MCF 10A (cell line): Measurements from ENCODE around the gene KMT2B. TPM values are rescaled to one million over a fixed set of nuclear protein-coding genes. Genes with fewer than 3 reads are reported as not detected.
"Not testable (repeated sequence)": the region's sequence is repeated elsewhere in the genome, so short reads cannot be mapped to it uniquely, and the experiment has no call there.

Source experiments
- BruUV-seq: library from RNA; stranded (reverse); fragments of 400-500 nt; replicated peaks from 2 replicates; lab custom pipeline; 2021; lab: Mats Ljungman, UMichigan
- CTCF ChIA-PET: fragments of 300-600 bp; sonication (Branson Sonifier 250); formaldehyde crosslinking; extraction: SDS; loops from one replicate; lab custom pipeline; 2021; ENCODE audit warnings: antibody characterized with exemption, inconsistent platforms; lab: Yijun Ruan, JAX
- POLR2A ChIA-PET: fragments of 300-600, 350-650 bp; sonication (Branson Sonifier 250); formaldehyde crosslinking; extraction: SDS; loops from one replicate; lab custom pipeline; 2020; ENCODE audit warnings: antibody characterized with exemption, inconsistent platforms; lab: Yijun Ruan, JAX
- DNase-seq: peaks from one replicate; pipeline ENCODE4 v3.0.0-alpha.2; 2018; ENCODE audit not compliant: unreplicated experiment
- H3K27ac Mint-ChIP-seq: one replicate; pipeline ENCODE4 v1.8.0; 2022; ENCODE audit warnings: mild to moderate bottlenecking, low read depth, mixed read lengths; ENCODE audit not compliant: unreplicated experiment
- H3K27me3 Mint-ChIP-seq: one replicate; pipeline ENCODE4 v1.8.0; 2022; ENCODE audit warnings: mixed read lengths; ENCODE audit not compliant: insufficient read depth, unreplicated experiment
- H3K36me3 Mint-ChIP-seq: one replicate; pipeline ENCODE4 v1.8.0; 2022; ENCODE audit warnings: mild to moderate bottlenecking, moderate library complexity, mixed read lengths; ENCODE audit not compliant: insufficient read depth, unreplicated experiment
- H3K4me1 Mint-ChIP-seq: one replicate; pipeline ENCODE4 v1.8.0; 2022; ENCODE audit warnings: mixed read lengths; ENCODE audit not compliant: insufficient read depth, unreplicated experiment
- H3K4me3 Mint-ChIP-seq: one replicate; pipeline ENCODE4 v1.8.0; 2022; ENCODE audit warnings: mild to moderate bottlenecking, moderate library complexity, mixed read lengths; ENCODE audit not compliant: unreplicated experiment
- H3K9me3 Mint-ChIP-seq: one replicate; pipeline ENCODE4 v1.8.0; 2022; ENCODE audit warnings: mixed read lengths; ENCODE audit not compliant: unreplicated experiment
- intact Hi-C: fragments of 100-400 bp; cut with micrococcal nuclease; formaldehyde crosslinking; loops from 2 replicates; pipeline ENCODE4 v1.14.1; 2022
- total RNA-seq: library from RNA; stranded (reverse); gene quantifications from 2 replicates; pipeline ENCODE4 v1.2.3, GENCODE V29; 2022
- TF ChIP-seq, protein P1 (sequence below): fragments of 200-600 bp; IDR thresholded peaks from one replicate; pipeline ENCODE4 v1.8.0; 2022; ENCODE audit warnings: antibody characterized with exemption, mild to moderate bottlenecking; ENCODE audit not compliant: unreplicated experiment

The KMT2B gene
- total RNA-seq, 1 experiment from 2014 or later, result 36.0 TPM

DNA sequence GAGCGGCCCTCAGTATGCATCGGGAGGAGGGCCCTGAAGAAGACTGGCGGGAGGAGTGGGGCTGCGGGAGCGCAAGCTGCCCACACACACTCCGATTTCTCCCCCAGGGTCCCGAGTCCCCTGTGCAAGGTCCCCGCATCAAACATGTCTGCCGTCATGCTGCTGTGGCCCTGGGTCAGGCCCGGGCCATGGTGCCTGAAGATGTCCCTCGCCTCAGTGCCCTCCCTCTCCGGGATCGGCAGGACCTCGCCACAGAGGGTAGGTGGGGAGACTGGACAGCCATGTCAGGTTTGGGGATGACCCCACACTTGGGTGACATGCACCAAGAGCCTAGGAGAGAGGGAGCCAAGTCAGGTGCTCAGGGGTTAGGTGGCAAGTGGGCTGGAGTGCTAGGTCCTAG, 4.7 kb downstream of the KMT2B start:
- TF ChIP-seq, protein P1, sequence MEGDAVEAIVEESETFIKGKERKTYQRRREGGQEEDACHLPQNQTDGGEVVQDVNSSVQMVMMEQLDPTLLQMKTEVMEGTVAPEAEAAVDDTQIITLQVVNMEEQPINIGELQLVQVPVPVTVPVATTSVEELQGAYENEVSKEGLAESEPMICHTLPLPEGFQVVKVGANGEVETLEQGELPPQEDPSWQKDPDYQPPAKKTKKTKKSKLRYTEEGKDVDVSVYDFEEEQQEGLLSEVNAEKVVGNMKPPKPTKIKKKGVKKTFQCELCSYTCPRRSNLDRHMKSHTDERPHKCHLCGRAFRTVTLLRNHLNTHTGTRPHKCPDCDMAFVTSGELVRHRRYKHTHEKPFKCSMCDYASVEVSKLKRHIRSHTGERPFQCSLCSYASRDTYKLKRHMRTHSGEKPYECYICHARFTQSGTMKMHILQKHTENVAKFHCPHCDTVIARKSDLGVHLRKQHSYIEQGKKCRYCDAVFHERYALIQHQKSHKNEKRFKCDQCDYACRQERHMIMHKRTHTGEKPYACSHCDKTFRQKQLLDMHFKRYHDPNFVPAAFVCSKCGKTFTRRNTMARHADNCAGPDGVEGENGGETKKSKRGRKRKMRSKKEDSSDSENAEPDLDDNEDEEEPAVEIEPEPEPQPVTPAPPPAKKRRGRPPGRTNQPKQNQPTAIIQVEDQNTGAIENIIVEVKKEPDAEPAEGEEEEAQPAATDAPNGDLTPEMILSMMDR, result no peak
- no TSS peak for BruUV-seq
- Mint-ChIP-seq H3K4me1 (peaks cover 11% of the 10 kb centered on the region), H3K27me3 (no peaks in the 10 kb centered on the region), H3K36me3 (peaks cover 71% of the 10 kb centered on the region), H3K4me3 (no peak overlapping the region), H3K9me3 (no peaks in the 10 kb centered on the region), H3K27ac (no peak overlapping the region)
- ChIA-PET POLR2A (no interaction called here), CTCF (no interaction called here)
- no peak for DNase-seq
- intact Hi-C loops, result no loop called here

DNA sequence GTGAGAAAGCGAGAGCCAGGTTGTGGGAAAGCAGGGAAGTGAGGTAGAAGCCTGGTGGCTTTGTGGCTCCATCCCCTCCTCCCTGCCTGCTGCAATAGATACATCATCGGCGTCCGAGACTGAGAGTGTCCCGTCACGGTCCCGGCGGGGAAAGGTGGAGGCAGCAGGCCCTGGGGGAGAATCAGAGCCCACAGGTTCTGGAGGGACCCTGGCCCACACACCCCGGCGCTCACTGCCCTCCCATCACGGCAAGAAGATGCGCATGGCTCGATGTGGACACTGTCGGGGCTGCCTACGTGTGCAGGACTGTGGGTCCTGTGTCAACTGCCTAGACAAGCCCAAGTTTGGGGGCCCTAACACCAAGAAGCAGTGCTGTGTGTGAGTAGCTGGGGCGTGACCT, 5.1 kb downstream of the KMT2B start:
- H3K4me1 Mint-ChIP-seq, result peaks cover 11% of the 10 kb centered on the region
- TF ChIP-seq, protein P1, result no peak
- POLR2A ChIA-PET, result interaction anchor here (0.7 kb wide), 1 partner anchor 17 kb away, joined by 3 read pairs; no protein-coding TSS in a partner anchor
- BruUV-seq, result no TSS peak
- H3K9me3 Mint-ChIP-seq, result no peaks in the 10 kb centered on the region
- CTCF ChIA-PET, result no interaction called here
- DNase-seq, result no peak
- H3K27me3 Mint-ChIP-seq, result no peaks in the 10 kb centered on the region
- no peak overlapping the region for H3K27ac Mint-ChIP-seq
- peaks cover 75% of the 10 kb centered on the region for H3K36me3 Mint-ChIP-seq
- intact Hi-C loops, result no loop called here
- H3K4me3 Mint-ChIP-seq, result no peak overlapping the region

DNA sequence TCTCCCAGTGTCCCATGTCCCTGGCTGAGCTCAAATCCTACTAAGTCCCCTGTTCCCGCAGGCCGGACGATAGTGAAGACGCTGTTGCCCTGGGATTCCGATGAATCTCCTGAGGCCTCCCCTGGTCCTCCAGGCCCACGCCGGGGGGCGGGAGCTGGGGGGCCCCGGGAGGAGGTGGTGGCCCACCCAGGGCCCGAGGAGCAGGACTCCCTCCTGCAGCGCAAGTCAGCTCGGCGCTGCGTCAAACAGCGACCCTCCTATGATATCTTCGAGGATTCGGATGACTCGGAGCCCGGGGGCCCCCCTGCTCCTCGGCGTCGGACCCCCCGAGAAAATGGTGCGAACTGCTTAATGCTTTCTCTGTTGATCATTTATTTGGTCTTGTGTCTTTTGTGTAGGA, 5.9 kb downstream of the KMT2B start:
- no TSS peak for BruUV-seq
- no peak overlapping the region for H3K27ac Mint-ChIP-seq
- intact Hi-C loops, result no loop called here
- peaks cover 83% of the 10 kb centered on the region for H3K36me3 Mint-ChIP-seq
- TF ChIP-seq, protein P1, result no peak
- POLR2A ChIA-PET, result interaction anchor here (0.7 kb wide), 1 partner anchor 17 kb away, joined by 3 read pairs; no protein-coding TSS in a partner anchor
- DNase-seq, result no peak
- peaks cover 11% of the 10 kb centered on the region for H3K4me1 Mint-ChIP-seq
- no peak overlapping the region for H3K4me3 Mint-ChIP-seq
- H3K27me3 Mint-ChIP-seq, result no peaks in the 10 kb centered on the region
- CTCF ChIA-PET, result interaction anchor here (0.6 to 0.8 kb wide), 3 partner anchors 64 to 207 kb away, joined by 4 read pairs; no protein-coding TSS in a partner anchor
- H3K9me3 Mint-ChIP-seq, result no peaks in the 10 kb centered on the region

- peaks cover 88% of the 10 kb centered on the region for H3K36me3 Mint-ChIP-seq
These were observed 6.3 kb downstream of the KMT2B start for GRCh38 chr19:35724132-35724531.

More at GRCh38 chr19:35724132-35724531, 6.3 kb downstream of the KMT2B start:
- intact Hi-C loops, H3K27ac Mint-ChIP-seq, H3K9me3 Mint-ChIP-seq, BruUV-seq, H3K4me3 Mint-ChIP-seq, POLR2A ChIA-PET, DNase-seq, H3K27me3 Mint-ChIP-seq: not testable (repeated sequence)
- H3K4me1 Mint-ChIP-seq, result peaks cover 11% of the 10 kb centered on the region
- CTCF ChIA-PET, result interaction anchor here (0.6 to 0.8 kb wide), 2 partner anchors 176 to 207 kb away, joined by 4 read pairs; no protein-coding TSS in a partner anchor
